H1 (cell line): ENCODE data around the gene SUCLG2.

Experiments
- CBX8 ChIP-seq: fragments of 300-800, 300-1000 bp; sonication (generic); IDR thresholded peaks from 2 replicates; pipeline ENCODE4 v1.7.1; 2016; ENCODE audit warnings: low read depth, low read length, borderline replicate concordance
- EGR1 ChIP-seq: IDR thresholded peaks from 2 replicates; pipeline ENCODE4 v1.6.1; 2011; ENCODE audit warnings: low read depth, low read length, borderline replicate concordance
- EP300 ChIP-seq, 2 experiments: IDR thresholded peaks; 1 replicate in 1 of 2; 2 replicates in 1 of 2; pipeline ENCODE4 v1.6.1; 2011 to 2012; ENCODE audit warnings: low read depth in 2 of 2, low read length in 2 of 2, mild to moderate bottlenecking in 2 of 2, borderline replicate concordance in 1 of 2, inconsistent platforms in 1 of 2, moderate library complexity in 1 of 2
- JUN ChIP-seq: IDR thresholded peaks from 2 replicates; pipeline ENCODE4 v1.6.1; 2011; ENCODE audit warnings: low read depth, mild to moderate bottlenecking, improper control_type of control experiment, low read length
- POLR2A ChIP-seq, 2 experiments: IDR thresholded peaks; 1 replicate in 1 of 2; 2 replicates in 1 of 2; pipeline ENCODE4 v1.6.1; 2011; ENCODE audit warnings: low read depth in 2 of 2, low read length in 2 of 2, mild to moderate bottlenecking in 2 of 2; ENCODE audit errors: control extremely low read depth in 1 of 2
- RNF2 ChIP-seq: fragments of 200-900, 300-1000 bp; sonication (generic); IDR thresholded peaks from 2 replicates; pipeline ENCODE4 v1.7.1; 2016; ENCODE audit warnings: borderline replicate concordance, low read depth, mild to moderate bottlenecking, antibody characterized with exemption, low read length; ENCODE audit not compliant: poor library complexity, severe bottlenecking; ENCODE audit errors: missing control alignments
- SIN3A ChIP-seq, 2 experiments: IDR thresholded peaks in 1 of 2; conservative IDR thresholded peaks in 1 of 2; 2 replicates each; pipeline ENCODE4 v1.6.1; 2011 to 2012; ENCODE audit warnings: low read length in 2 of 2, improper control_type of control experiment in 1 of 2, low read depth in 1 of 2, mild to moderate bottlenecking in 1 of 2
- TAF7 ChIP-seq: optimal IDR thresholded peaks from 2 replicates; pipeline ENCODE3; 2011; ENCODE audit warnings: low read depth, mild to moderate bottlenecking, inconsistent platforms, low read length, moderate library complexity, borderline replicate concordance
- TF ChIP-seq, protein P1 (sequence below), 3 experiments: IDR thresholded peaks; 1 replicate in 2 of 3; 2 replicates in 1 of 3; pipeline versions ENCODE4 v1.5.1 to v1.6.1; 2011; ENCODE audit warnings: low read length in 3 of 3, mild to moderate bottlenecking in 3 of 3, inconsistent platforms in 2 of 3, low read depth in 1 of 3, moderate library complexity in 1 of 3; ENCODE audit not compliant: insufficient read depth in 1 of 3; ENCODE audit errors: control extremely low read depth in 1 of 3

DNA sequence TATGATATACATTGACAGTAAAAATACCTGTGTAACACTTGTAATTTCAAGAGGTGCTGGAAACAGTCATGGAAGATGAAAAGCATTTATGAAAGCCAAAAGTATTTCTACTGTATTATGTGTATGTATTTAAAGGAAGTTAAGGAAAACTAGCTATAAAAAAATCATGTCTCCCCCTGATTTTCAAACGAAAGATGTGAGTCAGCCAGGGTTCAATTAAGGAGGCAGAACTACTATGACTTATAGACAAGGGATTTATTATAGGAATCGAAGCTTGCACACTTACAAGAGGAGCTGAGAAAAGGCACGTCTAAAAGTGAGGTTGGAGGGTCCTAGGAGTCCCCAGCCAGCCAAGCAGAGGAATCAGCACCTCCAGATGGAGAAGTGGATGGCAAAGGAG is 119.4 kb downstream of the SUCLG2 start:
- TF ChIP-seq, protein P1, sequence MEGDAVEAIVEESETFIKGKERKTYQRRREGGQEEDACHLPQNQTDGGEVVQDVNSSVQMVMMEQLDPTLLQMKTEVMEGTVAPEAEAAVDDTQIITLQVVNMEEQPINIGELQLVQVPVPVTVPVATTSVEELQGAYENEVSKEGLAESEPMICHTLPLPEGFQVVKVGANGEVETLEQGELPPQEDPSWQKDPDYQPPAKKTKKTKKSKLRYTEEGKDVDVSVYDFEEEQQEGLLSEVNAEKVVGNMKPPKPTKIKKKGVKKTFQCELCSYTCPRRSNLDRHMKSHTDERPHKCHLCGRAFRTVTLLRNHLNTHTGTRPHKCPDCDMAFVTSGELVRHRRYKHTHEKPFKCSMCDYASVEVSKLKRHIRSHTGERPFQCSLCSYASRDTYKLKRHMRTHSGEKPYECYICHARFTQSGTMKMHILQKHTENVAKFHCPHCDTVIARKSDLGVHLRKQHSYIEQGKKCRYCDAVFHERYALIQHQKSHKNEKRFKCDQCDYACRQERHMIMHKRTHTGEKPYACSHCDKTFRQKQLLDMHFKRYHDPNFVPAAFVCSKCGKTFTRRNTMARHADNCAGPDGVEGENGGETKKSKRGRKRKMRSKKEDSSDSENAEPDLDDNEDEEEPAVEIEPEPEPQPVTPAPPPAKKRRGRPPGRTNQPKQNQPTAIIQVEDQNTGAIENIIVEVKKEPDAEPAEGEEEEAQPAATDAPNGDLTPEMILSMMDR (IDR thresholded peaks at IDR 0.05; ENCODE audit: control extremely low read depth in 1 of 3, insufficient read depth in 1 of 3, low read depth in 1 of 3, low read length in 3 of 3): no peak
- TF ChIP-seq CBX8: no peak
- no peak for TF ChIP-seq RNF2
- no peak for TF ChIP-seq SIN3A (conservative IDR thresholded peaks at IDR 0.05 in 1 of 2, IDR thresholded peaks at IDR 0.05 in 1 of 2; ENCODE audit: low read depth in 1 of 2, low read length in 2 of 2)
- no peak for TF ChIP-seq EP300 (IDR thresholded peaks at IDR 0.05; ENCODE audit: borderline replicate concordance in 1 of 2, low read depth in 2 of 2, low read length in 2 of 2)
- TF ChIP-seq TAF7: no peak
- no peak for TF ChIP-seq JUN
- TF ChIP-seq EGR1: no peak
- TF ChIP-seq POLR2A (IDR thresholded peaks at IDR 0.05; ENCODE audit: control extremely low read depth in 1 of 2, low read depth in 2 of 2, low read length in 2 of 2): no peak
